OCI-LY7 (cell line): ENCODE data around the gene SPATA22. TPM values are rescaled to one million over a fixed set of nuclear protein-coding genes. Genes with fewer than 3 reads are reported as not detected.
"Not testable (repeated sequence)": the region's sequence is repeated elsewhere in the genome, so short reads cannot be mapped to it uniquely, and the experiment has no call there.

Experiments used
- BruUV-seq: library from RNA; stranded (reverse); fragments of 400-500 nt; replicated peaks from 2 replicates; lab custom pipeline; 2021; lab: Mats Ljungman, UMichigan
- CTCF ChIA-PET: fragments of 300-600 bp; sonication (Branson Sonifier 250); formaldehyde crosslinking; loops from one replicate; lab custom pipeline; 2022; ENCODE audit warnings: antibody characterized with exemption; ENCODE audit not compliant: unreplicated experiment; lab: Charles Lee
- POLR2A ChIA-PET: fragments of 300-600 bp; sonication (Branson Sonifier 250); formaldehyde crosslinking; loops from one replicate; lab custom pipeline; 2022; ENCODE audit warnings: antibody characterized with exemption; lab: Charles Lee
- DNase-seq: peaks from one replicate; pipeline ENCODE4 v3.0.0-alpha.2; 2015; ENCODE audit warnings: low spot score
- H2AFZ ChIP-seq: fragments of 200-600 bp; sonication (generic), shearing (Covaris generic); 2 replicates; pipeline ENCODE4 v1.6.1; 2014; ENCODE audit warnings: mild to moderate bottlenecking, antibody characterized with exemption, low read length, moderate library complexity
- H3K27ac ChIP-seq: fragments of 200-600 bp; sonication (generic); 2 replicates; pipeline ENCODE4 v1.5.1; 2014; ENCODE audit warnings: mixed run types, low read depth, mild to moderate bottlenecking, moderate library complexity, low read length, inconsistent platforms; ENCODE audit not compliant: poor library complexity, severe bottlenecking
- H3K36me3 ChIP-seq: fragments of 200-600 bp; sonication (generic); 2 replicates; pipeline ENCODE4 v1.6.1; 2014; ENCODE audit warnings: mild to moderate bottlenecking, antibody characterized with exemption, low read length, moderate library complexity, mixed read lengths; ENCODE audit not compliant: insufficient read depth
- H3K4me1 ChIP-seq: fragments of 200-600 bp; sonication (generic); 2 replicates; pipeline ENCODE4 v1.5.1; 2014; ENCODE audit warnings: mild to moderate bottlenecking, low read length; ENCODE audit not compliant: insufficient read depth, poor library complexity, severe bottlenecking
- H3K4me2 ChIP-seq: fragments of 200-600 bp; sonication (generic); 2 replicates; pipeline ENCODE4 v1.6.1; 2014; ENCODE audit warnings: mild to moderate bottlenecking, low read length
- H3K4me3 ChIP-seq: fragments of 200-600 bp; sonication (generic); 2 replicates; pipeline ENCODE4 v1.5.1; 2014; ENCODE audit warnings: mild to moderate bottlenecking, low read depth, low read length; ENCODE audit not compliant: poor library complexity, severe bottlenecking
- H3K79me2 ChIP-seq: fragments of 200-600 bp; sonication (generic); 2 replicates; pipeline ENCODE4 v1.6.1; 2016; ENCODE audit warnings: low read depth, mild to moderate bottlenecking, low read length, moderate library complexity, mixed read lengths; ENCODE audit not compliant: insufficient read depth
- H3K9me2 ChIP-seq: fragments of 200-600 bp; sonication (generic); 2 replicates; pipeline ENCODE4 v1.6.1; 2016; ENCODE audit warnings: mild to moderate bottlenecking, low read length, mixed read lengths; ENCODE audit not compliant: insufficient read depth
- H3K9me3 ChIP-seq: fragments of 200-600 bp; sonication (generic); 2 replicates; pipeline ENCODE4 v1.6.1; 2014; ENCODE audit warnings: mild to moderate bottlenecking, mixed run types, low read length, mixed read lengths
- H4K20me1 ChIP-seq: fragments of 200-600 bp; sonication (generic); 2 replicates; pipeline ENCODE4 v1.6.1; 2014; ENCODE audit warnings: mild to moderate bottlenecking, antibody characterized with exemption, low read length, moderate library complexity, mixed read lengths; ENCODE audit not compliant: insufficient read depth
- CTCF ChIP-seq: fragments of 200-600 bp; sonication (generic); conservative IDR thresholded peaks from 2 replicates; pipeline ENCODE4 v1.5.1; 2014; ENCODE audit warnings: mild to moderate bottlenecking, antibody characterized with exemption, low read length, moderate library complexity, mixed read lengths
- EZH2phosphoT487 ChIP-seq: fragments of 200-600 bp; sonication (generic); IDR thresholded peaks from 2 replicates; pipeline ENCODE4 v1.6.1; 2018; ENCODE audit warnings: low read depth, borderline replicate concordance, mild to moderate bottlenecking, mixed run types, antibody characterized with exemption, low read length, moderate library complexity, mixed read lengths
- intact Hi-C: fragments of 100-400 bp; cut with micrococcal nuclease; formaldehyde crosslinking; loops from one replicate; pipeline ENCODE4 v1.10.0; 2022; ENCODE audit not compliant: unreplicated experiment
- total RNA-seq, 2 experiments: library from RNA; depleted of rRNA in 1 of 2; stranded (reverse); fragments of >200 nt in 1 of 2; shearing (Covaris generic) in 1 of 2; gene quantifications; 2 replicates each; pipeline ENCODE4 v1.2.3, GENCODE V29; 2014 to 2022

The SPATA22 gene
- total RNA-seq, 2 experiments from 2014 or later = not detected

- no TSS peak for BruUV-seq
- intact Hi-C loops = no loop called here
- DNase-seq = no peak
- TF ChIP-seq EZH2phosphoT487 (no peak), CTCF (no peak)
- H4K20me1 ChIP-seq = no peaks in the 10 kb centered on the region
- no peak overlapping the region for H3K27ac ChIP-seq
- H3K9me3 ChIP-seq = no peaks in the 10 kb centered on the region
- no peaks in the 10 kb centered on the region for H3K9me2 ChIP-seq
- no peak overlapping the region for H2AFZ ChIP-seq
- H3K36me3 ChIP-seq = no peaks in the 10 kb centered on the region
- no peaks in the 10 kb centered on the region for H3K79me2 ChIP-seq
- ChIA-PET POLR2A (no interaction called here), CTCF (no interaction called here)
- no peaks in the 10 kb centered on the region for H3K4me1 ChIP-seq
- H3K4me2 ChIP-seq = no peak overlapping the region
- H3K4me3 ChIP-seq = no peak overlapping the region
These were observed 53.4 kb downstream of the SPATA22 start for GRCh38 chr17:3418222-3418621.

GRCh38 chr17:3415610-3416009, 56.0 kb downstream of the SPATA22 start:
- no TSS peak for BruUV-seq
- no peak overlapping the region for H3K4me3 ChIP-seq
- no peaks in the 10 kb centered on the region for H3K36me3 ChIP-seq
- DNase-seq = no peak
- intact Hi-C loops = no loop called here
- no peak overlapping the region for H3K27ac ChIP-seq
- no peaks in the 10 kb centered on the region for H4K20me1 ChIP-seq
- H2AFZ ChIP-seq = no peak overlapping the region
- no peaks in the 10 kb centered on the region for H3K9me2 ChIP-seq
- ChIA-PET POLR2A (no interaction called here), CTCF (no interaction called here)
- H3K4me1 ChIP-seq = no peaks in the 10 kb centered on the region
- H3K79me2 ChIP-seq = no peaks in the 10 kb centered on the region
- no peaks in the 10 kb centered on the region for H3K9me3 ChIP-seq
- H3K4me2 ChIP-seq = no peak overlapping the region
- no peak for TF ChIP-seq EZH2phosphoT487
- TF ChIP-seq CTCF = no peak

GRCh38 chr17:3412216-3412615, 59.4 kb downstream of the SPATA22 start:
- H3K9me2 ChIP-seq, H4K20me1 ChIP-seq, H3K4me1 ChIP-seq, H3K4me3 ChIP-seq, H3K4me2 ChIP-seq, H3K27ac ChIP-seq, intact Hi-C loops, DNase-seq, CTCF ChIA-PET, H2AFZ ChIP-seq, BruUV-seq, H3K36me3 ChIP-seq, H3K79me2 ChIP-seq, H3K9me3 ChIP-seq: not testable (repeated sequence)
- POLR2A ChIA-PET = interaction anchor here (0.6 kb wide), 1 partner anchor 37 kb away, joined by 3 read pairs; no protein-coding TSS in a partner anchor
